Natural killer cell (primary cell): Measurements from ENCODE around the gene EEIG1. TPM values are rescaled to one million over a fixed set of nuclear protein-coding genes. Genes with fewer than 3 reads are reported as not detected.
A peak's percentile ranks its signal among the peaks of the same experiment; 100 is the strongest.

Experiments
- ATAC-seq, 3 donors: fragments of 150-1000 bp in 2 of 3; fragments of 200-7000 bp in 1 of 3; cut with Tn5 transposase; 1 replicate in 1 of 3; 2 replicates in 2 of 3; pipeline ENCODE4 v1.10.0; 2021; ENCODE audit warnings: mild to moderate bottlenecking in 2 of 3, moderate library complexity in 2 of 3
- DNase-seq, 2 donors: peaks; one replicate each; pipeline versions ENCODE4 v3.0.0 to v3.0.0-alpha.2; 2013 to 2021; ENCODE audit warnings: mixed read lengths in 1 of 2
- H3K27ac ChIP-seq: one replicate; pipeline ENCODE4 v1.5.1; 2013; ENCODE audit warnings: mild to moderate bottlenecking, low read length
- H3K27me3 ChIP-seq: one replicate; pipeline ENCODE4 v1.6.1; 2013; ENCODE audit warnings: low read length; ENCODE audit not compliant: control insufficient read depth, insufficient read depth
- H3K36me3 ChIP-seq: one replicate; pipeline ENCODE4 v1.6.1; 2013; ENCODE audit warnings: low read length; ENCODE audit not compliant: control insufficient read depth, insufficient read depth
- H3K4me1 ChIP-seq: one replicate; pipeline ENCODE4 v1.6.1; 2013; ENCODE audit warnings: low read length; ENCODE audit not compliant: control insufficient read depth, insufficient read depth
- H3K4me3 ChIP-seq: one replicate; pipeline ENCODE4 v1.5.1; 2013; ENCODE audit warnings: low read length
- H3K9me3 ChIP-seq: one replicate; pipeline ENCODE4 v1.6.1; 2013; ENCODE audit warnings: low read length; ENCODE audit not compliant: control insufficient read depth, insufficient read depth
- H3K27ac Mint-ChIP-seq, 2 donors: one replicate each; pipeline ENCODE4 v1.8.0; 2022; ENCODE audit warnings: mild to moderate bottlenecking in 2 of 2, mixed read lengths in 2 of 2, moderate library complexity in 1 of 2
- H3K27me3 Mint-ChIP-seq, 2 donors: one replicate each; pipeline ENCODE4 v1.8.0; 2022; ENCODE audit warnings: low read depth in 2 of 2, mixed read lengths in 2 of 2
- H3K36me3 Mint-ChIP-seq: one replicate; pipeline ENCODE4 v1.8.0; 2022; ENCODE audit warnings: mixed read lengths
- H3K4me1 Mint-ChIP-seq, 2 donors: one replicate each; pipeline ENCODE4 v1.8.0; 2022; ENCODE audit warnings: mixed read lengths in 2 of 2
- H3K4me3 Mint-ChIP-seq: one replicate; pipeline ENCODE4 v1.8.0; 2022; ENCODE audit warnings: mild to moderate bottlenecking, moderate library complexity, mixed read lengths
- H3K9me3 Mint-ChIP-seq, 2 donors: one replicate each; pipeline ENCODE4 v1.8.0; 2022; ENCODE audit warnings: mixed read lengths in 2 of 2
- WGBS: methylation state at CpG from one replicate; pipeline ENCODE4 v1.1.7; 2013; ENCODE audit warnings: missing lambda C conversion rate; ENCODE audit not compliant: insufficient coverage; 5-methylcytosine and 5-hydroxymethylcytosine counted together
- intact Hi-C: fragments of 100-400 bp; cut with micrococcal nuclease; formaldehyde crosslinking; loops from one replicate; pipeline ENCODE4 v1.14.2; 2022
- total RNA-seq, 4 donors: library from RNA; stranded (reverse); fragments of 120-200 nt in 1 of 4; gene quantifications; one replicate each; pipeline versions ENCODE4 v1.2.3 to v1.2.4, GENCODE V29; 2013 to 2022
- TF ChIP-seq, protein P1 (sequence below): fragments of 200-600 bp; IDR thresholded peaks from one replicate; pipeline ENCODE4 v1.8.0; 2022; ENCODE audit warnings: antibody characterized with exemption

The EEIG1 gene
- total RNA-seq, 3 donors from 2014 or later (not counting 1 experiment from before 2014, with no cell fraction given) = 10.3 to 36.0 (median 28.2) TPM

DNA sequence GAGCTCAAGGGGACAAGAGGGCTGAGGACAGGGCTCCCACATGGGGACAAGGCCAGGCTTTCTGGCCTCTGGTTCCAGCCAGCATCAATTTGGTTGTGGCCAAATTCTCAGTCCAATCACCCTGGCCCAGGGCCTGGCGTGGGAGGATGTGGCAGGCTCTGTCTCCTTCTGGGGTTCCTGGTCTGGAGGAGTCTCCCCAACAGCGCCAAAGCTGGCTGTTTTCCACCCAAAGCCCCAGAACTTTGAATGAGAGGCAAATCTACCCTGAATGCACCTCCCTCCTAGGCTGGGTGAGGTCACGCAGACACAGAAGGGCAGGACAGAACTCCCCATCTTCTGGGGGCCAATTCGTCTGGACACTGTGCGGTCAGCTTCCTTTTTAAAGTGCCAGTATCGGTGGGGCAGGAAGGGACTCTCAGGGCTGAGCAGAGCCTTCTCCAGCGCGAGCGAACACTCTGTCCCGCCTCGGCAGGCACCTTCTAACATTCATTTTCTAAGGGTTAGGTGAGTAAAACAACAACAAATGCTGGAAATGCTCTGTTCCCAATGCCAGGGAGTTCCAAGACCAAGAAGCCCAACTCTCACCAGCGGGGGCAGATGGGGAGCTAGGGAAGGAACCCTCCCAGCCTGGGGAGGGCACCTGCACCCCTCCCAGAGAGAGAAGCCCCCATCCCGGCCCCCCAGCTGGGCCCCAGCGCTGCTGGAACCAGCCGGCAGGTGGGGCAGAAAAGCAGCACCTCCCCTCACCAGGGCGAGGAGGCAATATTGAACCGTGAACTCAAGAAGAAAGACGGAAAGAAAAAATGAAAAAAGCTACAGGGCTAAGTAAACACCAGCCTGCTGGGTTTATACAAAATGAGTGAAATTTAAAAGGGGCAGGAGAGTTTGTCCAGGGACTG is 39.5 kb downstream of the EEIG1 start:
- Histone ChIP-seq H3K27me3 (no peaks in the 10 kb centered on the region), H3K4me3 (no peak overlapping the region), H3K4me1 (peaks cover 34% of the 10 kb centered on the region), H3K36me3 (peaks cover 26% of the 10 kb centered on the region), H3K27ac (no peak overlapping the region), H3K9me3 (no peaks in the 10 kb centered on the region)
- Mint-ChIP-seq H3K36me3 (no peaks in the 10 kb centered on the region), H3K4me1 (peaks cover 17 to 31% of the 10 kb centered on the region in 2 donors), H3K27ac (no peak overlapping the region), H3K27me3 (no peaks in the 10 kb centered on the region), H3K9me3 (no peaks in the 10 kb centered on the region), H3K4me3 (no peak overlapping the region)
- intact Hi-C loops = loop anchor here (5.0 kb wide), 1 partner anchor 176 kb away; no protein-coding TSS in a partner anchor
- TF ChIP-seq, protein P1, sequence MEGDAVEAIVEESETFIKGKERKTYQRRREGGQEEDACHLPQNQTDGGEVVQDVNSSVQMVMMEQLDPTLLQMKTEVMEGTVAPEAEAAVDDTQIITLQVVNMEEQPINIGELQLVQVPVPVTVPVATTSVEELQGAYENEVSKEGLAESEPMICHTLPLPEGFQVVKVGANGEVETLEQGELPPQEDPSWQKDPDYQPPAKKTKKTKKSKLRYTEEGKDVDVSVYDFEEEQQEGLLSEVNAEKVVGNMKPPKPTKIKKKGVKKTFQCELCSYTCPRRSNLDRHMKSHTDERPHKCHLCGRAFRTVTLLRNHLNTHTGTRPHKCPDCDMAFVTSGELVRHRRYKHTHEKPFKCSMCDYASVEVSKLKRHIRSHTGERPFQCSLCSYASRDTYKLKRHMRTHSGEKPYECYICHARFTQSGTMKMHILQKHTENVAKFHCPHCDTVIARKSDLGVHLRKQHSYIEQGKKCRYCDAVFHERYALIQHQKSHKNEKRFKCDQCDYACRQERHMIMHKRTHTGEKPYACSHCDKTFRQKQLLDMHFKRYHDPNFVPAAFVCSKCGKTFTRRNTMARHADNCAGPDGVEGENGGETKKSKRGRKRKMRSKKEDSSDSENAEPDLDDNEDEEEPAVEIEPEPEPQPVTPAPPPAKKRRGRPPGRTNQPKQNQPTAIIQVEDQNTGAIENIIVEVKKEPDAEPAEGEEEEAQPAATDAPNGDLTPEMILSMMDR = no peak
- 89% methylated on average over 17 of the region's 18 CpGs for WGBS
- ATAC-seq = no peak
- DNase-seq = no peak

DNA sequence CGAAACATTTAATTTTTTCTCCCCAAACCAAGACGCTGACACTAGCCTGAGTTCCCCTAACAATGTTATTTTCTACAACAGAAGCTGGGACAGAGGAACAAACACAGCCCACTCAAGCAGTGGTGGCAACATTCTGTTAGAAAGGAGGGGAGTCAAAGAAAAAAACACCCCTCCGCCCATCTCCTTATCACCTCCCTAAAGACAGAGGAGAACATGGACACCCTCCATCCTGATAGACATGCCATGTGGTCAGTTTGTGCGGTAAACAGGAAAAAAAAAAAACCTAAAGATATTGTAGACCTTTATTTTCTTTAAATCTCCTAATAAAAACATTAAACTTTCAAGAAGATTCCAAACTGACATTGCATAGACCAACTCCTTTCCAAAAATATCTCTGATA is 40.2 kb downstream of the EEIG1 start:
- ATAC-seq (no peak), DNase-seq (no peak)
- Mint-ChIP-seq H3K36me3 (no peaks in the 10 kb centered on the region), H3K27ac (no peak overlapping the region), H3K27me3 (no peaks in the 10 kb centered on the region), H3K4me1 (peaks cover 24 to 38% of the 10 kb centered on the region in 2 donors), H3K9me3 (no peaks in the 10 kb centered on the region), H3K4me3 (no peak overlapping the region)
- Histone ChIP-seq H3K36me3 (peaks cover 26% of the 10 kb centered on the region), H3K9me3 (no peaks in the 10 kb centered on the region), H3K27ac (no peak overlapping the region), H3K4me3 (no peak overlapping the region), H3K27me3 (no peaks in the 10 kb centered on the region), H3K4me1 (peaks cover 42% of the 10 kb centered on the region)
- TF ChIP-seq, protein P1 = no peak
- intact Hi-C loops = loop anchor here (5.0 kb wide), 1 partner anchor 177 kb away; no protein-coding TSS in a partner anchor
- WGBS = 97% methylated on average over 3 of the region's 4 CpGs

DNA sequence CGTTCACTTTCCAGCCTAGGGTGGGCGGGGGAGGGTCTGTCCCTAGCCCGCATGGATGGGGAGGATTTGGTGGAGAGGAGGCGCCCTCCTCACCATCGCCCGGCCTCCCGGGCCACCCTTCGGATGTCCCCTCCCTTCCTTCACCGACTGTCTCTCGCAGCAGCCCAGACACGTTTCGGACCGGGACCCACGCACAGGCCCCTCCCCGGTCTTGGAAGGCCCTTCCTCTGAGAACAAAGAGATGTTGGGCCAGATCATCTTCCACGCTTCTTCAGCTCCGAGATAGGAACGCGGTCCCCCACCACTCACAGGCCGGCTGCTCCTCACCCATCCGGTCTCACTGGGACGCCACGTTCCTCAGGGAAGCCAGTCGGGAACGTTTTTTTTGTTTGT is 42.5 kb downstream of the EEIG1 start:
- intact Hi-C loops = no loop called here
- 81% methylated on average over 25 of the region's 25 CpGs for WGBS
- Histone ChIP-seq H3K36me3 (peaks cover 14% of the 10 kb centered on the region), H3K9me3 (no peaks in the 10 kb centered on the region), H3K4me1 (peaks cover 36% of the 10 kb centered on the region), H3K4me3 (no peak overlapping the region), H3K27ac (no peak overlapping the region), H3K27me3 (no peaks in the 10 kb centered on the region)
- Mint-ChIP-seq H3K4me3 (peak overlapping the region; percentile 49), H3K9me3 (no peaks in the 10 kb centered on the region), H3K27ac (peak overlapping the region; percentile 89 to 92), H3K27me3 (no peaks in the 10 kb centered on the region), H3K36me3 (no peaks in the 10 kb centered on the region), H3K4me1 (peaks cover 31 to 44% of the 10 kb centered on the region in 2 donors)
- DNase-seq (peak in 1 of 2 donors; percentile 36), ATAC-seq (no peak)
- TF ChIP-seq, protein P1 = no peak
